ENCODE results near the gene USP15.
"Not testable (repeated sequence)": the region's sequence is repeated elsewhere in the genome, so short reads cannot be mapped to it uniquely, and the experiment has no call there.

- not testable (repeated sequence) for TF ChIP-seq POLR2A (IDR thresholded peaks at IDR 0.05; ENCODE audit: extremely low read depth, insufficient read length); CTCF (IDR thresholded peaks at IDR 0.05; ENCODE audit: low read depth, low read length); MYC (IDR thresholded peaks at IDR 0.05; ENCODE audit: low read depth, low read length)
These were observed 82.6 kb downstream of the USP15 start for GRCh38 chr12:62342614-62343303.
